ENCODE data around the gene BLID. TPM values are rescaled to one million over a fixed set of nuclear protein-coding genes. Genes with fewer than 3 reads are reported as not detected.

BLID gene
- total RNA-seq, 1 donor from 2014 or later: not detected

DNA sequence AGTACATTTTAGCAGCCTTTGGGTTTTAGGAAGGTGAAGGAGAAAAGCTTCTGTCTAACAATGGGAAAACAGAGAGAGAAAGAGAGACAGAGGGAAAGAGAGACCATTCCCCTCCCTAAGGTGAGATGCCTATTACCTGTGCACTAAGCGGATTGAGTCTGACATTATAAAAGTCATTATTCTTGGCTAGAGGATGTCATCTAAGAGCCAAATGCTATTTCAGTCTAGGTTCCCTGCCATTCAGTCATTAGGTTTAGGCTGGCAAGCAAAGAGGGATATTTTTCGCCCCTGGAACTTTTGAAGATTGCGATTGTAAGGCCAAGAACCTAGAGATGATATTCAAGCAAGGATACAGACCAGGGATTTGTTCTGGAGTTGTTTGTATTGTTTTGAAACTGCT lies 7.2 kb downstream of the BLID start:
- H3K4me1 Mint-ChIP-seq (ENCODE audit: low read depth): no peaks in the 10 kb centered on the region
- H3K27ac Mint-ChIP-seq: no peak overlapping the region
- no peaks in the 10 kb centered on the region for H3K27me3 Mint-ChIP-seq (ENCODE audit: low read depth)
- H3K9me3 Mint-ChIP-seq: no peaks in the 10 kb centered on the region
- intact Hi-C loops (cut with micrococcal nuclease): no loop called here
- no peaks in the 10 kb centered on the region for H3K36me3 Mint-ChIP-seq (ENCODE audit: low read depth)
- no peak for DNase-seq (ENCODE audit: low spot score)
- H3K4me3 Mint-ChIP-seq (ENCODE audit: low read depth): no peak overlapping the region

GRCh38 chr11:122108192-122108799 lies 7.7 kb downstream of the BLID start:
- no peak overlapping the region for H3K27ac Mint-ChIP-seq

GRCh38 chr11:122107566-122107965 lies 8.4 kb downstream of the BLID start:
- Mint-ChIP-seq H3K27ac (no peak overlapping the region), H3K4me3 (ENCODE audit: low read depth) (no peak overlapping the region), H3K9me3 (no peaks in the 10 kb centered on the region), H3K4me1 (ENCODE audit: low read depth) (no peaks in the 10 kb centered on the region), H3K27me3 (ENCODE audit: low read depth) (no peaks in the 10 kb centered on the region), H3K36me3 (ENCODE audit: low read depth) (no peaks in the 10 kb centered on the region)
- intact Hi-C loops (cut with micrococcal nuclease): no loop called here
- DNase-seq (ENCODE audit: low spot score): no peak

More at GRCh38 chr11:122108192-122108799, 7.7 kb downstream of the BLID start:
- Mint-ChIP-seq H3K4me1 (ENCODE audit: low read depth) (no peaks in the 10 kb centered on the region), H3K9me3 (no peaks in the 10 kb centered on the region), H3K27me3 (ENCODE audit: low read depth) (no peaks in the 10 kb centered on the region), H3K36me3 (ENCODE audit: low read depth) (no peaks in the 10 kb centered on the region), H3K4me3 (ENCODE audit: low read depth) (no peak overlapping the region)
- no peak for DNase-seq (ENCODE audit: low spot score)
- intact Hi-C loops (cut with micrococcal nuclease): no loop called here

DNA sequence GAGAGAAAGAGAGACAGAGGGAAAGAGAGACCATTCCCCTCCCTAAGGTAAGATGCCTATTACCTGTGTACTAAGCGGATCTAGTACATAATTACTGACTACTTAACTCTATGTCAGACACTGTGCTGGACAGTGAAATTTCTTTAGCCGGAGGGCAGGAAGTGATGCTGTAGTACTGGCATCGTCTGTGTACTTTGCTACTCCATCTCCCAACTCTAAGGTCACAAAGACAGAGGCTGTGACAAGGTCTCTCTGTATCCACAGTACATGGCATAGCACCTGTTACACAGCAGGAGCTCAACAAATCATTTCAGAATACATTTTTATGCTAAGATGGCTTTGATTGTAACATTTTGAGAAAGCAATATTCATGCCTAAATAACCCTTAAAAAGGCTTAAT lies 9.0 kb downstream of the BLID start:
- H3K4me3 Mint-ChIP-seq (ENCODE audit: low read depth): no peak overlapping the region
- no peaks in the 10 kb centered on the region for H3K9me3 Mint-ChIP-seq
- H3K36me3 Mint-ChIP-seq (ENCODE audit: low read depth): no peaks in the 10 kb centered on the region
- no peak overlapping the region for H3K27ac Mint-ChIP-seq
- no peaks in the 10 kb centered on the region for H3K4me1 Mint-ChIP-seq (ENCODE audit: low read depth)
- intact Hi-C loops (cut with micrococcal nuclease): no loop called here
- no peak for DNase-seq (ENCODE audit: low spot score)
- no peaks in the 10 kb centered on the region for H3K27me3 Mint-ChIP-seq (ENCODE audit: low read depth)

- no peak for DNase-seq (ENCODE audit: low spot score)
- H3K27ac Mint-ChIP-seq: no peak overlapping the region
- peaks cover 10% of the 10 kb centered on the region for H3K27me3 Mint-ChIP-seq (ENCODE audit: low read depth)
- intact Hi-C loops (cut with micrococcal nuclease): no loop called here
- peaks cover under 1% of the 10 kb centered on the region for H3K4me1 Mint-ChIP-seq (ENCODE audit: low read depth)
- H3K9me3 Mint-ChIP-seq: no peaks in the 10 kb centered on the region
- no peaks in the 10 kb centered on the region for H3K36me3 Mint-ChIP-seq (ENCODE audit: low read depth)
- no peak overlapping the region for H3K4me3 Mint-ChIP-seq (ENCODE audit: low read depth)
These were observed 10.8 kb downstream of the BLID start for GRCh38 chr11:122105044-122105758.

GRCh38 chr11:122104341-122104740 lies 11.7 kb downstream of the BLID start:
- H3K4me3 Mint-ChIP-seq (ENCODE audit: low read depth): no peak overlapping the region
- no peak for DNase-seq (ENCODE audit: low spot score)
- no peak overlapping the region for H3K27ac Mint-ChIP-seq
- no peaks in the 10 kb centered on the region for H3K36me3 Mint-ChIP-seq (ENCODE audit: low read depth)
- intact Hi-C loops (cut with micrococcal nuclease): no loop called here
- no peaks in the 10 kb centered on the region for H3K9me3 Mint-ChIP-seq
- peaks cover 18% of the 10 kb centered on the region for H3K27me3 Mint-ChIP-seq (ENCODE audit: low read depth)
- peaks cover 1% of the 10 kb centered on the region for H3K4me1 Mint-ChIP-seq (ENCODE audit: low read depth)

DNA sequence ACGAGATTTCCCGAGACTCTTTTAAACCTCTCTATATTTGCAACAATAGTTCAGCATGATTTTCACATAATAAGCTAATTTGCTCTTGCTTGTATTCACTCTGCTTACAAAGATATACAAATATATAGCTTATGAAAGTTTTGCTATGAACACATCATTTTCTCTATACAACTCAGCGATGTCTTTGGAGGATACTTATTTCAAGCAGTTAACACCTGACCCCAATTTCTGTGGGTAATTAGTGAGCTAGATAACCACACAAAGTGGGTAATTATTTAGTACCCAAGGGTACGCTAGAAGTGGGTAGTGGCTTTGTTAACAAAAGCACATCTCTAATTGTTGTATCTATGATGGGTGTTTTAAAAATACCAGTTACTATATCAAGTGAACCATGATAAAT lies 12.3 kb downstream of the BLID start:
- Mint-ChIP-seq H3K27me3 (ENCODE audit: low read depth) (peaks cover 18% of the 10 kb centered on the region), H3K4me3 (ENCODE audit: low read depth) (no peak overlapping the region), H3K4me1 (ENCODE audit: low read depth) (peaks cover 1% of the 10 kb centered on the region), H3K9me3 (no peaks in the 10 kb centered on the region), H3K27ac (no peak overlapping the region), H3K36me3 (ENCODE audit: low read depth) (no peaks in the 10 kb centered on the region)
- no peak for DNase-seq (ENCODE audit: low spot score)
- intact Hi-C loops (cut with micrococcal nuclease): no loop called here

DNA sequence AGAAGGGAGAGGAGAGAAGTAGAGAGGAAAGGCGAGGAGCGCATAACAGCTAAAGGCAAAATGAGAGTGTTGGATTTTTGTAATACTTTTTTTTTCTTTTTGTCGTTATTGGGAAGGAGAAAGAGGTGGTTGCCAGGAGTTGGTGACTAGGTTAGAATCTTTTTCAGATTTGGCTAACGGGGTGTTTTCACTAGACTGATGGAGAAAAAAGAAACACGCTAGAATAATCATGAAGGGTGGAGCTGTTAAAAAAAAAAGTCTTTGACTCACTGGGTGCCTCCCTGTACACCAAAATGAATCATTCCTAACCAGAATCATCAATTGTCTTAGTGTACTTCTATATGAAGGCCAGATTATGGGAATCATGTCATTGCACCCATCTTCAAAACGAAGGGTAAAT lies 12.7 kb downstream of the BLID start:
- Mint-ChIP-seq H3K27ac (no peak overlapping the region), H3K4me3 (ENCODE audit: low read depth) (no peak overlapping the region), H3K9me3 (no peaks in the 10 kb centered on the region), H3K27me3 (ENCODE audit: low read depth) (peaks cover 19% of the 10 kb centered on the region), H3K36me3 (ENCODE audit: low read depth) (no peaks in the 10 kb centered on the region), H3K4me1 (ENCODE audit: low read depth) (peaks cover 1% of the 10 kb centered on the region)
- intact Hi-C loops (cut with micrococcal nuclease): no loop called here
- no peak for DNase-seq (ENCODE audit: low spot score)

DNA sequence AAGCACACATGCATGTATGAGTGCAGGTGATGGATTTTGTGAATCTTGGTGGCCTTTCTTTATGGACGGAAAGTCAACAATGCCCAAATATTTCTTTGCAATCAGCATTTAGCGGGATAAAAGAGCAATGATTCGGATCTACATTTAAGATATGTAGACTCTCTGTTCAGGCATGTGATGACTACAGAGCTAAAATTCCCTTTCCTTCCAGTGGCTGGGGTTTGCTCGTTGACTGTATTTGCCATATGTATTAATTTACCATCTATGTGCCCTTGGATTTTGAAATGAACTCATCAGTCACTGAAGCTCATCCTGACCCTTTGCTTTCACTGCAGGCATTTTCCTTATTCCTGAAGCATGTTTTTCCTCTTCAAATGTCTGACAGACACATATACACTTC lies 13.6 kb downstream of the BLID start:
- intact Hi-C loops (cut with micrococcal nuclease): no loop called here
- H3K36me3 Mint-ChIP-seq (ENCODE audit: low read depth): no peaks in the 10 kb centered on the region
- no peak for DNase-seq (ENCODE audit: low spot score)
- no peak overlapping the region for H3K4me3 Mint-ChIP-seq (ENCODE audit: low read depth)
- peaks cover 1% of the 10 kb centered on the region for H3K4me1 Mint-ChIP-seq (ENCODE audit: low read depth)
- H3K9me3 Mint-ChIP-seq: no peaks in the 10 kb centered on the region
- no peak overlapping the region for H3K27ac Mint-ChIP-seq
- peaks cover 28% of the 10 kb centered on the region for H3K27me3 Mint-ChIP-seq (ENCODE audit: low read depth)

DNA sequence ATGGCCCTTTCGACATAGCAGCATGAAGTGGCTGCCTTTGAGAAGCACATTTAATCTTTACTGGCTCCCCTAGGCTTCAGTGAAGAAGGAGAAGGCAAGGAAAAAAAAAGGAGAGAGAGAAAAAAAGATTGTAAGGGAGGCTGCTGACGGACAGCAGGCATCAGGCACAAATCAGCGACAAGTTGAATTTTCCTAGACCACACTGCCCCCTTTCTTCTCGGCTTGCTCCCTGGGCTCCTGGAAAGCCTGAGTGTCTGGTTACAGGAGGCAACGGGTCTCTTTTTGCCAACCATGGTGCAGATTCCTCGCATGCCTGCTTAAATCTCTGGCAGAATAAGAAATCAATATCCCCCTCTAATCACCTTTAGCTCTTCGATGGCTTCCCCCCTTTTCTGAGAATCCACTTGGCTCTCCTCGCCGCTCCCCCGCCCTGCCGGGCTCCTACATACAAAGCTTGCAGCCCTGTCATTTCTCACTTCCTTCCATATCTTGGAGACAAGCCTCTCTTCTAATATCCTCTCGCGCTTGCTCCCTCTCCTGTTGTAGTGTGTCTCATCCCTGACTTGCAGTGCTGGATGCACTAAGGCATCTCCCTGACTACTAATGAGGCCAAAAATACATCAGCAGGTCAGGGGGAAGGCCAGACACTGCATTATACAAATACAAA lies 14.3 kb downstream of the BLID start:
- H3K36me3 Mint-ChIP-seq (ENCODE audit: low read depth): no peaks in the 10 kb centered on the region
- H3K27ac Mint-ChIP-seq: no peak overlapping the region
- no peaks in the 10 kb centered on the region for H3K9me3 Mint-ChIP-seq
- H3K27me3 Mint-ChIP-seq (ENCODE audit: low read depth): peaks cover 28% of the 10 kb centered on the region
- no peak for DNase-seq (ENCODE audit: low spot score)
- intact Hi-C loops (cut with micrococcal nuclease): no loop called here
- H3K4me3 Mint-ChIP-seq (ENCODE audit: low read depth): no peak overlapping the region
- H3K4me1 Mint-ChIP-seq (ENCODE audit: low read depth): peaks cover 1% of the 10 kb centered on the region

- intact Hi-C loops (cut with micrococcal nuclease): no loop called here
- Mint-ChIP-seq H3K36me3 (ENCODE audit: low read depth) (no peaks in the 10 kb centered on the region), H3K9me3 (no peaks in the 10 kb centered on the region), H3K4me3 (ENCODE audit: low read depth) (no peak overlapping the region), H3K27me3 (ENCODE audit: low read depth) (peaks cover 28% of the 10 kb centered on the region), H3K27ac (no peak overlapping the region), H3K4me1 (ENCODE audit: low read depth) (peaks cover 1% of the 10 kb centered on the region)
- no peak for DNase-seq (ENCODE audit: low spot score)
These were observed 15.3 kb downstream of the BLID start for GRCh38 chr11:122100756-122101080.

GRCh38 chr11:122100037-122100755 lies 15.8 kb downstream of the BLID start:
- no peak overlapping the region for H3K27ac Mint-ChIP-seq
- intact Hi-C loops (cut with micrococcal nuclease): no loop called here
- DNase-seq (ENCODE audit: low spot score): no peak
- no peaks in the 10 kb centered on the region for H3K36me3 Mint-ChIP-seq (ENCODE audit: low read depth)
- no peaks in the 10 kb centered on the region for H3K9me3 Mint-ChIP-seq
- peaks cover 28% of the 10 kb centered on the region for H3K27me3 Mint-ChIP-seq (ENCODE audit: low read depth)
- peaks cover 1% of the 10 kb centered on the region for H3K4me1 Mint-ChIP-seq (ENCODE audit: low read depth)
- no peak overlapping the region for H3K4me3 Mint-ChIP-seq (ENCODE audit: low read depth)

Data from activated T-helper 2 cell treated with anti-CD3 and anti-CD28 coated beads, Interferon-gamma antibody, Interleukin-2, Interleukin-4, amounts not matched to agents 10 μg/mL and 5 μg/mL and 100 μg/mL, durations not matched to agents 14 hours and 24 hours and 36 hours (primary cell).